NCI-H345 (cell line): ENCODE results near the gene DPP3.
"Not testable (repeated sequence)": the region's sequence is repeated elsewhere in the genome, so short reads cannot be mapped to it uniquely, and the experiment has no call there.

Source experiments
- DNase-seq: peaks from one replicate; lab custom pipeline; 2025; lab: John Stamatoyannopoulos, UW

The DPP3 gene

DNA sequence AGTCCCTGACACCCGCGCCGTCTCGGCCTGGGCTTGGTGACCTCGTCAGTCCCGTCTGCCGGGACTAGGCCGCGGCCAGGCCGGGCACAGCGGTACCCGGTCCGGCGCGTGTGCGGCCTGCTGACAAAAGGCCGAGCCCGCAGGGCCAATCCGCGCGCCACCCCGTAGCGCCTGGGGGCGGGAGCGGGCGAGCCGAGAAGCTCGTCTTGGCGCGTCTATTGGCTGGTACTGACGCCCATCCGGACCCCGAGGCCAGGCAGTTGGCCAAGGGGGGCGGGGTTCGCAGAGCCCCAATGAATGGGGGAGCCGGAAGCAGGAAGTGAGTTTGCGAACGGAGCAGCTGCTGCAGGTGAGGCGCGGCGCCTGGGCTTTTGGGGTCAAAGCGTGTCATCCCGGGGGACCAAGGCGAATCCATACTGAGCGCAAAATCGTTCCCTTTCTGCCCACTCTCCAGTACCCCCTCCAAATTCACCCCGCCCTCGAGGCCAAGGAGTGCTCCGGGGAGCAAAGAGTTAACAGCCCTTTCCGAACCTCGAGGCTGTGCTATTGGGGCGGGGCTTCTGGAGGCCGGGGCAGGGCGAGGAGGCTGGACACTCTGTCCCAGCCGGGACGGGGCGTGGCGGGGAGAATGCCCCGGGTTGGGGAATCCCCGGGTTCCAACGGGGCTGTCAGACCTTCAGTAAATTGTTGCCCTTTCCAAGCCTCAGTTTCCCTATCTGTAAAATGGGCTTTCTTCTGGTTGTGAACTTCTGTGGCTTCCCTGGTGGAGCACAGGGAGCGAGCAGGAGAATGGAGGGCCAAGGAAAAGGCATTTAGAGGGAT, at the start of gene DPP3:
Gene DPP3, plus strand, starts transcription at position 318 of the 822 bp plus-strand sequence. CDS start 1,767 bp downstream, outside the sequence.
- peak; percentile 98 for DNase-seq

- DNase-seq: not testable (repeated sequence)
Measured at GRCh38 chr11:66431287-66431686, 48.9 kb upstream of the DPP3 start.

- DNase-seq: not testable (repeated sequence)
Measured at GRCh38 chr11:66431871-66432329, 48.3 kb upstream of the DPP3 start.

- DNase-seq: no peak
Measured at GRCh38 chr11:66432597-66432996, 47.6 kb upstream of the DPP3 start.

GRCh38 chr11:66437979-66438503, 42.2 kb upstream of the DPP3 start:
- DNase-seq: no peak

DNA sequence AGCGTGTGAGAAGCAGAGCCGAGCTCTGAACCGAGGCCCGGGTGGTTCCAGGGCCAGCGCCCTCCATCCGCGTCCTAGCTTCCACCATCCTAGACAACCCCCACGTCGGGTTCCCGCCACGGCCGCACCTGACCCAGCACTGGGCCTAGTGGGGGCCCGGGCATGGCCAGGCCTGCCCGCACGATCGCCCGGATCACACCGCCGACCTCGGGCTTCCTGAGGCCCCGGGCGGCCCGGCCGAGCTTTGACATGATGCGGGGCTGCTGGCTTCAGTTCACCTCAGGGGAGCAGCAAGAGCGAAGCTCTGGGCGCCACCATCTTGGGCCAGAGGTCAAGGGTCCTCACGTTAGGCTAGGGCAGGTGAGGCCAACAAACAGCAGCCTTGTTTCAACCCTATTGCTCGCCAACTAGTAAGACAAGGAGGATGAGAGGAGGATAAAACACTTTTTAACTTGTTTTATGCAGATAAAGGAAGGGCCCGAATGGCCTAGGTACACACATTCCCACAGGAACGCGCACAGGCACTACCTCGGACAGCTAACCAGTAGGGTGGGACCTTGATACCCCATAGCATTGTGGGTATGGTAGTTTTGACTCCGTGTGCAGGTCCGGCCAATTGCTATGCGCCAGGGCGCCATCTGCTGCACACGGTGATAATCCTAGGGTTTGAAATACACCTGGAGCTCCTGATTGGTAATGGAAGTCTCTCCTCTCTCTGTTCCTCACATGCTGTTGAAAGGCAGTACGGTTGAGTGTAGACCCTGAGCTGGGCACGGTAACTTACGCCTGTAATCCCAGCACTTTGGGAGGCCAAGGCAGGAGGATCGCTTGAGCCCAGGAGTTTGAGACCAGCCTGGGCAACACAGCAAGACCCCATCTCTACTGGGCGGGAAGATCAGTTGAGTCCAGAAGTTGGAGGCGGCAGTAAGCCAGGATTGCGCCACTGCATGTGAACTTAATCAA, 41.4 kb upstream of the DPP3 start, which contains the start of gene MRPL11:
Gene MRPL11, minus strand, starts transcription at position 345 of the 963 bp plus-strand sequence. Its CDS starts 94 bp downstream, at position 251.
- peak; percentile 96 for DNase-seq

DNA sequence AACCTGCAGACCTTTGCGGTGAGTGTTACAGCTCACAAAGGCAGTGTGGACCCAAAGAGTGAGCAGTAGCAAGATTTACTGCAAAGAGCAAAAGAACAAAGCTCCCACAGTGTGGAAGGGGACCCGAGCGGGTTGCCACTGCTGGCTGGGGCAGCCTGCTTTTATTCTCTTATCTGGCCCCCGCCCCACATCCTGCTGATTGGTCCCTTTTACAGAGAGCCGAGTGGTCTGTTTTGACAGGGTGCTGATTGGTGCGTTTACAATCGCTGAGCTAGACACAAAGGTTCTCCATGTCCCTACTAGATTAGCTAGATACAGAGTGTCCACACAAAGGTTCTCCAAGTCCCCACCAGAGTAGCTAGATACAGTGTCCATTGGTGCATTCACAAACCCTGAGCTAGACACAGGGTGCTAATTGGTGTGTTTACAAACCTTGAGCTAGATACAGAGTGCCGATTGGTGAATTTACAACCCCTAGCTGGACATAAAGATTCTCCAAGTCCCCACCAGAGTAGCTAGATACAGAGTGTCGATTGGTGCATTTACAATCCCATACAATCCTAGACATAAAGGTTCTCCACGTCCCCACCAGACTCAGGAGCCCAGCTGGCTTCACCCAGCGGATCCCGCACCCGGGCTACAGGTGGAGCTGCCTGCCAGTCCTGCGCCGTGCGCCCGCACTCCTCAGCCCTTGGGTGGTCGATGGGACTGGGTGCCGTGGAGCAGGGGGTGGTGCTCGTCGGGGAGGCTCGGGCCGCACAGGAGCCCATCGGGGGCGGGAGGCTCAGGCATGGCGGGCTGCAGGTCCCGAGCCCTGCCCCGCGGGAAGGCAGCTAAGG, 39.9 kb upstream of the DPP3 start:
- not testable (repeated sequence) for DNase-seq

- not testable (repeated sequence) for DNase-seq
Measured at GRCh38 chr11:66440940-66441282, 39.3 kb upstream of the DPP3 start.

DNA sequence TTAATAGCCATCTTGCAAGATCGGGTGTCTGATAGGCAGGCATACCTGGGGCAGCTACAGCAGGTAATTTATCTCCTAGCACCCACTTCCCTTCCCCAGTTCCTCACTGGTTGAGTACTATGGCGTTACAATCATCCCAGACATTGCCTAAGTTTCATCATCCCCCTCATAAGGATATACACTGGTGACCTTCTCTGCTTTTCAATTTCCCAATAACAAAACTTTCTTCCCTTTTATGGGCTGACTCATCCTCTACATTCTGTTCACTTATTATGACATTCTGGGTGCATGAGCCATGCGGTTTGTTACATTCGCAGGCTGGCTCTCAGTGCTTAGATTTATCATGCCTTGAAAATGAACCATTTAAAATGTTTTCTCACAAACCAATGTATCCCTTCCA, 36.6 kb upstream of the DPP3 start:
- no peak for DNase-seq

DNA sequence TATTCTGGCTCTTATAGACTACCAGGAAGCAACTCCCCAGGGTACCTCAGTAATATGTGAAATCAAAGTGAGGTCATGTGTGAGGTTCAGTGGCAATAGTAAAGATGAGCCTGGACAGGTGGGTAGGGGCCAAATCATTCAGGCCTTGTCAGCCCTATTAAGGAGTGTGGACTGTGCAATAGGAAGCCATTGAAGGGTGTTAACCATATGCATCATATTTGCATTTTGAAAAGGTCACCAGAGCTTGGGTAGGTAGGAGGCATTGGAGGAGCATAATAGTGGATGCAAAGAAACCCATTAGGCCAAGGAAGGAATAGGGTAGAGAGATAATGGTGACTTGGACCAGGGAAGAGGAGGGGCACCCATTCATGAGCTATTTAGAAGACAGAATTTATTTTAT, 33.2 kb upstream of the DPP3 start:
- no peak for DNase-seq

DNA sequence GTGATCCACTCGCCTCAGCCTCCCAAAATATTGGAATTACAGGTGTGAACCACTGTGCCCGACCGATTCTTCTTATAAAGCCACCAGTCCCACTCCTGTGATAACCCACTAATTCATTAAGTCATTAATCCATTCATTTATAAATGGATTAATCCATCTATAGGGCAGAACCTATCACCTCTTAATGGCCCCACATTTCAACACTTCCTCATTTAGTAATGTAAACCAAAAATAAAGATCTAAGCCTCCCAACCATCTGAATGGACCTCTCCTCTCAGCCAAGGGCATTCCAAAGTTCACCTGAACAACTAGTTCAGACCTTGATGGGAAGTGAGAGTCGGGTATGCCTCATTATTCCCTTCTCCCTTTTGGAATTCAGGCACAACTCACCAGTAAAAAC, 31.7 kb upstream of the DPP3 start:
- DNase-seq: no peak

- DNase-seq: no peak
Measured at GRCh38 chr11:66450560-66450959, 29.7 kb upstream of the DPP3 start.

DNA sequence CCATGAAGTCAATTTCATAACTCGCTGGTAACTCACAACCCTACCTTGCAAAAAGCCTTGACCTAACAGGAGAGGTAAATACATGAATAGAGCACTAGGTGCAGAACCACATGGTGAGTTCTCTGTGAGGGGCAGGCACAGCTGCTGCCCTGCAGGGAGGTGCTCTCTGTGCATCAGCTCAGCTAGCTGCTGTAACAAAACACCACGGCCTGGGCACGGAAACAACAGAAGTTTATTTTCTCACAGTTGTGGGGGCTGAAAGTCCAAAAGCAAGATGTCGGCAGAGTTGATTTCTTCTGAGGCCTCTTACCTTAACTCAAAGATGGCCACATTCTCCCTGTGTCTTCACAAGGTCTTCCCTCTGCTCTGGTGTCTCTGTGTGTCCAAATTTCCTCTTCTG, 28.6 kb upstream of the DPP3 start:
- DNase-seq: no peak

GRCh38 chr11:66454247-66454646, 26.0 kb upstream of the DPP3 start:
- DNase-seq: no peak

DNA sequence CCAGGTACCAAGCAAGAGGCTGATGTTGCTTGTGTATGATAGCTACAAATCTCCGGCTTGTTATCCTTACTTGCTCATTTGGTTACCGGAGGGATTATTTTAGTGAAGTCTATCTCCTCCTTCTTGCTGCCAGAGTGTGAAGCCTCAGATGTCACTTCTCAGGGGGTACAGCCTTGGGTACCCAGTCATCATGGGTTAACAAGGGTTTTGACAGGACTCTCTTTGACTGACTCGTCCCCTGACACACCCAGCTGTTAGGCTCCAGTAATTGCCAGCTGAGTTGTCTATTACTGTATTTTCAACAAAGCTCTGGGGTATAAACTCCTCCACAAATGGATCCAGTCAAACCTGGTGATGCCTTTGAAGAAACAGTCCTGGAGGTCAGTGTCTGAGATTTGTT, 25.4 kb upstream of the DPP3 start:
- DNase-seq: no peak

DNA sequence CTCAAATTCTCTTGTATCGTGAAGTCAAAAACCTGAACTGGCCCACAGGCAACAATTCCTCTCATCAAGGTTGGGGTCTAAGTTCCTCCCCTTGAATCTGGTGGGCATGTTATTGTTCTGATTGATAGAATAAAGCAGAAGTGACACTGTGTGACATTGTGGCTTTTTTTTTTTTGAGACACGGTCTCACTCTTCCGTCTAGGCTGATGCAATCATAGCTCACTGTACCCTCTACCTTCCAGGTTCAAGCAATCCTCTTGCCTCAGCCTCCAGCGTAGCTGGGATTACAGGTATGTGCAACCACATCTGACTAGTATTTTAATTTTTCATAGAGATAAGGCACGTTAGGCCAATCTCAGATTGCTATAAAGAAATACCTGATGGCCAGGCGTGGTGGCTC, 22.4 kb upstream of the DPP3 start:
- no peak for DNase-seq

DNA sequence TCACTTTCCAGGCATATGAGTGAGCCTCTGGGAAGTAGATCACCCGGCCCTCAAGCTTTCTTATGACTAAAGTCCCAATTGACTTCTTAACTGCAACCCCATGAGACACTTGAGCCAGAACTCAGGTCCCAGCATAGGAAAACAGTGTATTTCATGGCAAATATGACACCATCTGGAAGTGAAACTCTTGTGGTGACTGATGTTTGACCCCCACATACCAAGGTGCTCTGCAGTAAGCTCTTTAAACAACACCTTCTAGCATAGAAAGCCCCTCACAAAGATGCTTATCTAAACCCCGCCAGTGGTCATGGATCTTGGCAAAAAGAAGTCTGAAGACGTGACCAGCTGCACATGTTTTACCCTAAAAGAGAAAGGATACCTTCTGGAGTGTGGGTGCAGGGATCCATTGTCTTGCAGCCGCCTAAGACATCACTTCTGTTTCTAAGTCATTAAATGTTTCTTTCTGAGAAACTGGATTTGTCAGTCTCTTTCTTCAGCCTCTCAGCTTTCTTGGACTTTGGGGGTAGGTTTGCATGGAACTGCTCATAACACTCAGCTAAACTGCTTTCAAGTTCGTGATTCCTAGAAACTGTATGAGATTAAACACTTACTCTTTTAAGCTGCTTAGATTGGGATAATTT, 21.0 kb upstream of the DPP3 start:
- DNase-seq: no peak

DNA sequence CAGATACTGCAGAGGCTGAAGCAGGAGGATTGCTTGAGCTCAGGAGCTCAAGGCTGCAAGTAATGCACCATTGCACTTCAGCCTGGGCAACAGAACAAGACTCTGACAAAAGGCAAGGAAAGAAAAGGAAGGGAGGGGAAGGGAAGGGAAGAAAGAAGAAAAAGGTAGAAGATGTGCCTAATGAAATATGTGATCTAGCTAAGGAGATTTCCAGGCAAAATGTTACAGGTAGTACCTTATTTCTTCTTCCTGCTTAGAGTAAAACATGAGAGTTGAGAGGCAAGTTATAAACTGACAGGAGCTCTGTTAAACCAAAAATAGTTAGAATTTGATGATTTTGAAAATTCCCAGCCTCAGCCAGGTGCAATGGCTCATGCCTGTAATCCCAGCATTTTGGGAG, 18.2 kb upstream of the DPP3 start:
- DNase-seq: no peak

GRCh38 chr11:66462911-66463310, 17.3 kb upstream of the DPP3 start:
- no peak for DNase-seq

DNA sequence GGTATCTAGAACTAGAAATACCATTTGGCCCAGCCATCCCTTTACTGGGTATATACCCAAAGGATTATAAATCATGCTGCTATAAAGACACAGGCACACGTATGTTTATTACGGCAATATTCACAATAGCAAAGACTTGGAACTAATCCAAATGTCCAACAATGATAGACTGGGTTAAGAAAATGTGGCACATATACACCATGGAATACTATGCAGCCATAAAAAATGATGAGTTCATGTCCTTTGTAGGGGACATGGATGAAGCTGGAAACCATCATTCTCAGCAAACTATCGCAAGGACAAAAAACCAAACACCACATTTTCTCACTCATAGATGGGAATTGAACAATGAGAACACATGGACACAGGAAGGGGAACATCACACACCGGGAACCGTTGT, 16.1 kb upstream of the DPP3 start:
- not testable (repeated sequence) for DNase-seq

DNA sequence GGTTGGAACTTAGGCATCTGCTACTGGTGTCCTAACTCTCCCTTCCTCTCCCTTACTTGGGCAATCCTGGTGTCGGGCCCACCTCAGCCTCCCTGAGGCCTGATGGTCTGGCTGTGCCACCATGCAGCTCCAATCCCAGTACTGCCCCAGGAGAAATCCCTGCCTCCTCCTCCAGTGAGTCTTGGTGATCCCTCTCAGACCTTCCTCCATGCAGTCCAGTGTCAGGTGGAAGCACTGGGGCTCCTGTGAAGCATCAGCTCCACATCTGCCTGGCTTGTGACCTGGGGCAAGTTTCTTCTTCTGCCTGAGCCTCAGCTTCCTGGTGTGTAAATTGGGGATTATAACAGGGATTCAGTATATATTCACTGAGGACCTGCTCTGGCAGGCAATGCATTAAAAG, 15.3 kb upstream of the DPP3 start:
- DNase-seq: no peak
